HG02759 (cell line): ENCODE measurements around the gene DNPH1.

ENCODE experiments used
- ATAC-seq: cut with Tn5 transposase; IDR thresholded peaks from one replicate; pipeline ENCODE4 v1.9.1; 2021; ENCODE audit warnings: mild to moderate bottlenecking, moderate library complexity; ENCODE audit not compliant: unreplicated experiment

The DNPH1 gene

GRCh38 chr6:43247114-43247999, 18.1 kb upstream of the DNPH1 start:
- peak; percentile 91 for ATAC-seq

GRCh38 chr6:43246301-43247113, 17.2 kb upstream of the DNPH1 start:
- peak; percentile 28 for ATAC-seq

DNA sequence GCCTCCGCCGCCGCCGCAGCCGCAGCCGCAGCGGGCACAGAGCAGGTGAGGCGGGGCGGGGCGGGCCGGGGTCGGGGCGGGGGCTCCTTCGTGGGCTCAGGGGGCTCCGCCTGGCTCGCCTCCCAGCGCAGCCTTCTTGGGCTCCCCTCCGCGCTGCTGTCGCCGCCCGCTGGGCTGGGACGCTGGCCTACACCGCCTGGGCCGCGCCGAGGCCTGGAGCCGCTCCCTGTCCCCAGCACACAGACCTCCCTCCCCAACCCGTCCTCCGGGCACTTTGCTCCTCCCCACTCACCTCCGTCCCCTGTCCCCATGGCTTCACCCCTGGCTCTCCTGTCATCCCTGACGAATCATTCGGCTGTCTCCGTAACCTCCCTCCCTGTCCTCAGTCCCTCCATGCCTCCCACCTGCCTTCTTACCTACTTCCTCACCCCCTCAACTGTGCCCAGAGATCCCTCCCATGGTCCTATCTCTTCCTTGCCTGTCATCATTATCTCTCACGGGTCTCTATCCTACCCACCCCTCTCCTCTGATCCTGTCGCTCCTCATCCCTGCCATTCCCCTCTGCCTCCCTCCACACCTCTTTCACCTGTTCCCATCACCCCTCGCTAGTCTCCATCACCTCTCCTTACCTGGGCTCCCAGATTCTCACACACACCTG, 14.5 kb upstream of the DNPH1 start:
- ATAC-seq: no peak

- ATAC-seq: no peak
These were observed 13.8 kb upstream of the DNPH1 start, which contains the start of gene TTBK1 for GRCh38 chr6:43242908-43243663. TSS of gene TTBK1 (plus strand) at chr6:43243481. CDS start at chr6:43246661, 3,180 bp downstream.

GRCh38 chr6:43241446-43241845, 12.2 kb upstream of the DNPH1 start:
- ATAC-seq: no peak

GRCh38 chr6:43240950-43241349, 11.7 kb upstream of the DNPH1 start:
- ATAC-seq: no peak

DNA sequence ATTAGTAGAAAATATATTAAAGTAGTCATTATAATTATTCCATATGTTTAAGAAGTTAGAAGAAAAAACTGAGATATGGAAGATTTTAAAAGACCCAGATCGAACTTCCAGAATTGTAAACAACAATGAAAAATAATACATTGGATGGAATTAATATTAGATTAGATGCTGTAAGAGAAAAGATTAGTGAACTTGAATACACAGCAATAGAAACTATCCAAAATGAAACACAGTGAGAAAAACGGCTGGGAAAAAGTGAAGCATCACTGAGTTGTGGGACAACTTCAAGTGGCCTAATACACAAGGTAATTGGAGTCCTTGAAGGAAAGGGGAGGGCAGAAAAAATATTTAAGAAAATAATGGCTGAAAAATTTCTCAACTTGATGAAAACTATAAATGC, 9.8 kb upstream of the DNPH1 start:
- no peak for ATAC-seq

- no peak for ATAC-seq
These were observed 6.6 kb upstream of the DNPH1 start for GRCh38 chr6:43235841-43236240.

- ATAC-seq: no peak
These were observed 2.6 kb upstream of the DNPH1 start for GRCh38 chr6:43231735-43232450.

- ATAC-seq: no peak
These were observed 1.8 kb upstream of the DNPH1 start for GRCh38 chr6:43231053-43231452.

DNA sequence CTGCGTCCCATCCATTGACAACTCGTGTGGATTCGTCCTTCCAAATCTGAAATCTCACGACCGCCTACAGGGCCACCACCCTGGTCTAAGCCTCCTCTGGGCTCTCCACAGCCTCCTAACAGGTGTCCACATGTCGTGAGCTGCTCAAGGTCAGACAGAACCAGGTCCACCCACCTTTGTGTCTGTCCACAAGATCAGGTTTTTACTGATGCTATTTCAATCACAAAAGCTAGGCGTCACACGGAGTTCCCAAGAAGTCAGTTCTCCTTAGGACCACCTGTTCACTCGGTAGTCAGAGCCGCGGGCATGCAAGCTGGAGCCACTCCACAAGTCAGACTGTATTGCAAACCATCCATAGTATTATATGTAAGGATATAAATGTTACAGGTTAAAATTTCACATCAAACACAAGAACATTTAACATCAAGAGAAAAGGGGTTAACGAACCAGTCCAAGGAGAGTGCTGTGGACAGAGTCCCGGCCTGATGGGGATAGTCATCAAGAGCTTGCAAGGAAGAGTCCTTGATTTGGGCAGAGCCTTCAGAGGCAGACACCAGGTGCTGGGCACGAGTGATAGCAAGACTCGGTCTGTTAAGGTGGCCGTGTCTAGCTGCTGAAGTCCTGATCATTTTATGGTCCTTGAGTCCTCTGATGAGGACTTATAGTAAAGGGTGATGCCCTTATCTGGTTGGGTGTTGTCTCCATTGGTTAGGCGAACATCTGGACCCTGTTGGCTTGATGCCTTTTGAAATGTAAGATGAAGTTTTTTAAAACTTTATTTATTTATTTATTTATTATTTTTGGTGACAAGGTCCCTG, 731 bp upstream of the DNPH1 start:
- no peak for ATAC-seq

- no peak for ATAC-seq
These were observed 3.0 kb downstream of the DNPH1 start for GRCh38 chr6:43226192-43226851.

DNA sequence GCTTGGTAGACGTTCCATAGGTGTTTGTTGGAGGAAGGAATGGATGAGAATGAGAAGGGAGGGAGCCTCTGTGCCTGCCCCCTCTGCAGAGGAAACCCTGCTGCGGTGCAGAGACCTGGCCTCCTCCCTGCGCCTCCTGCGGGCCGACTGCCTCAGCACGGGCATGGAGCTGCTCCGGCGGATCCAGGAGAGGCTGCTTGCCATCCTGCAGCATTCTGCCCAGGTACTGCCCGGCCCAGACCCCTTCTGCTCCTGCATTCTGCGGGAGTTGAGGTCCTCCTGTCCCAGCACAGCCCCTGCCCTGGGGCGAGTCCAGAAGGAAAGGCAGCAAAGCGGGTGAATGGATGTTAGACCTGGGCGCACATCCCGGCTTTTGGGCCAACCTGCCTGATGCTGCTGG, 6.1 kb downstream of the DNPH1 start:
- no peak for ATAC-seq

DNA sequence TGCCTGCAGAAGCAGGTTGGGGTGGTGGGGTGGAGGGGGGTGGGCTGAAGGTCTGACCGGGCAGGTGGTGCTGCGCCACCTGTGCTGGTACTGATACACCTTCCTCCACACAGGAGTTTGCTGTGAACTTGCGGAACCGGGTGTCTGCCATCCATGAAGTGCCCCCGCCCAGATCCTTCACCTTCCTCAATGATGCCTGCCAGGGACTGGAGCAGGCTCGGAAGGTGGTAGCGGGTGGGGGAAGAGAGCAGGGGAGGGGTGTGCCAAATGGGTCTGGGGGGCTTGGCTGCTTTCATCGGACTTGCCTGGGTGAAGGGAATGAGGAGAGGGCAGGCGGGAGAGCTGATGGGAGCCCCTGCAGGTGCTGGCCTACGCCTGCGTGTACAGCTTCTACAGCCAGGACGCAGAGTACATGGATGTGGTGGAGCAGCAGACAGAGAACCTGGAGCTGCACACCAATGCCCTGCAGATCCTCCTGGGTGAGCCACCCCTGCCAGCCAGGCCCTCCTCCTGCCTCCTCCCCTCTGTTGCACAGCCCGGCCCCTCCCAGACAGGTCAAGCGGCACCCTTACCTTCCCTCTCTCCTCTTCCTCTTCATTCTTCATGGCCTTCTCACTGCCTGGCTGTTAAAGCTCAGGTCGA, 6.7 kb downstream of the DNPH1 start:
- no peak for ATAC-seq

GRCh38 chr6:43221046-43221972, 8.0 kb downstream of the DNPH1 start:
- ATAC-seq: no peak

DNA sequence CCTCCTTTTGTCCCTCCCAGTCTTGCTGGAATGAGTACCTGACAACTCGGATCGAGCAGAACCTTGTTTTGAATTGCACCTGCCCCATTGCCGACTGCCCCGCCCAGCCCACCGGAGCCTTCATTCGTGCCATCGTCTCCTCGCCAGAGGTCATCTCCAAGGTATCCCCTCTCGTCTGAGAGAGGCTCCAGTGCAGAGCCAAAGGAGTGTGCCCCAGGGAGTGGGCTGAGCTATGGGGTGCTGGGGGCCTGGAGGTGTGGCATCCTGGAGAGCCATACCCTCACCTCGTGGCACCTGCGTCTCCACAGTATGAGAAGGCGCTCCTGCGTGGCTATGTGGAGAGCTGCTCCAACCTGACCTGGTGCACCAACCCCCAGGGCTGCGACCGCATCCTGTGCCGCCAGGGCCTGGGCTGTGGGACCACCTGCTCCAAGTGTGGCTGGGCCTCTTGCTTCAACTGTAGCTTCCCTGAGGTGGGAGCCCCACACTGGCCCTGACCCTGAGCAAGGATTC, 8.8 kb downstream of the DNPH1 start:
- ATAC-seq: no peak

DNA sequence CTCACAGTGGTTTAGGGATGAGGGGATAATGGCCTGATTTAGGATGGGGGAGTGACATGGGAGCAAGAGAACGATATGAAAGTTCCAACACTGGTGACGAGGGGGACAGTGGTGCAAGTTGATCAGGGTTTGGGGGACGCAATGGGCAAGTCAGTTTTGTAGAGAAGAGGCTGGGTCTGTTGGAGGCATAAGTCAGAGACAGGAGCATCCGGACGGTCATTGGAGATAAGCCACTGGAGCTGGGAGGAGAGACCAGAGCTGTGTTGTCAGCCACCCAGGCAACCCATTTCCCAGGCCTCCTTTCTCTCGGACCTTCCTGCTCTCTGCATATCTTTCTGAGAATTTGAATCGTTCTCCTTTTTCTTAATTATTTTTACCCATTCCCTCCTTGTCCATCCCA, 9.5 kb downstream of the DNPH1 start:
- ATAC-seq: no peak
